Activated CD8-positive, alpha-beta memory T cell treated with anti-CD3 and anti-CD28 coated beads for 48 hours (primary cell): ENCODE results near the gene CIC.
"Not testable (repeated sequence)": the region's sequence is repeated elsewhere in the genome, so short reads cannot be mapped to it uniquely, and the experiment has no call there.

Experiments
- DNase-seq, 3 experiments: peaks; one replicate each; pipeline ENCODE4 v3.0.0-alpha.2; 2020; ENCODE audit warnings: low read depth in 2 of 3, low spot score in 2 of 3

CIC gene

DNA sequence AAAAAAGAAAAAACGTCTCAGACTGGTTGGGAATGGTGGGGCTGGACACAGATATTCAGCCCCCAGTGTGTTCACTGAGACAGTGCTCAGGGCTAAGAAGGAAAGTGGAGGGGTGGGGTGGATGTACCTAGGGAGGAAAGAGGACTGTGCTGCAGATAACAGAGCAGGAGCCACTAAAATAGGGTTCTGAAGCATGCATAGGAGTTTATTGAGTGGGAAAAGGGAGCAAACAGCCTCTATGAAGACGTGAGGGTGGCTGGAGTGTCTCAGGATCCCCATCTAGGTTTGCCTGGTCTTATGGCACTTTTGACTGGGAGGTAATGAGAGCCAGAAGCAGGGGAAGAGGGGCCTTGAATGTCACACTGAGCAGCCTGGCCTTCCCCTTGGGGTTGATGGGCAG, 59.8 kb downstream of the CIC start:
- no peak for DNase-seq

DNA sequence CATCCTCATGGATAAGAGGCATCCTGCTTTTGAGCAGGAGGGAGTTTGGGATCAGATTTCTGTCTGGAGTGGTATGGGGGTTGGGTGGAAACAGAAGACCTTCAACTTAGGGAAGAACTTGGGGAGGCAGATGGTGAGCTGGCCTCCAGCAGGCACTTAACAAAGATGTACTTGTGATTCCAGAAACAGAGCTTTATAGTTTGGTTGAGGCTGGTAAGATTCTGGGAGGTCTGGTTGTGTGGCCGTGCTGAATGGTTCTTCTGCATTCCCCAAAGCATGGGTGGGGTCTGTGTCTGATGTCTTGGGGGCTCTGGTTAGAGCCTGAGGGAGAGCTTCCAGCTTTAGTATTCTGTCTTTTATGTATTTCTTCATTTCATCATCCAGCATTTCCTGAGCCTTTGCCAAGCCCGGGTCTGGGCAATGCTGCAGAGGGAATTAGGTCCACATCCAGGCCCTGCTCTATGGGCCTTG, 61.2 kb downstream of the CIC start:
- no peak for DNase-seq

DNA sequence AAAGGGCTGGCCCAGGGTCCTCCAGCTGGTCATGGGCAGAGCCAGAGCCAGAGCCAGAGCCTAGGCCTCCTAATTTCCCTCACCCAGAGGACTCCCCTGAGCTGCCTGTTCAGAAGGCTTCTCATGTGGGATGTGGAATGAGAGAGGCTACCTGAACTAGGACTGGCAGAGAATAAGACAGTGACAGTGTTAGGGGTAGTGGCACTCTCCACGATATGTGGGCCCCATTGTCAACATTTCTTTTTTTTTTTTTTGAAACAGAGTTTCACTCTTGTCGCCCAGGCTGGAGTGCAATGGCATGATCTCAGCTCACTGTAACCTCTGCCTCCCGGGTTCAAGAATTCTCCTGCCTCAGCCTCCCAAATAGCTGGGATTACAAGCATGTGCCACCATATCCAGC, 62.3 kb downstream of the CIC start:
- not testable (repeated sequence) for DNase-seq

DNA sequence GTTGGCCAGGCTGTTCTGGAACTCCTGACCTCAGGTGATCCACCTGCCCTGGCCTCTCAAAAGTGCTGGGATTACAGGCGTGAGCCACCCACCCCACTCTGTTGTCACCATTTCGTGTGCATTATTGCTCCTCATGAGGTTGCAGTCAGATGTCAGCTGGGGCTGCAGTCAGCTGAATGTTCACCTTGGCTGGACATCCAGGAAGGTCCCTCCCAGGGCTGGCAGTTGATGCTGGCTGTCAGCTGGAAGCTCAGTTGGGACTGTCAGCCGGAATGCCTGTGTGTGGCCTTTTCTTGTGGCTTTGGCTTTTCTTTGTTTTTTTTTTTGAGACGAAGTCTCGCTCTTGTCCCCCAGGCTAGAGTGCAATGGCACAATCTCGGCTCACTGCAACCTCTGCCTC, 63.0 kb downstream of the CIC start:
- DNase-seq: no peak

DNA sequence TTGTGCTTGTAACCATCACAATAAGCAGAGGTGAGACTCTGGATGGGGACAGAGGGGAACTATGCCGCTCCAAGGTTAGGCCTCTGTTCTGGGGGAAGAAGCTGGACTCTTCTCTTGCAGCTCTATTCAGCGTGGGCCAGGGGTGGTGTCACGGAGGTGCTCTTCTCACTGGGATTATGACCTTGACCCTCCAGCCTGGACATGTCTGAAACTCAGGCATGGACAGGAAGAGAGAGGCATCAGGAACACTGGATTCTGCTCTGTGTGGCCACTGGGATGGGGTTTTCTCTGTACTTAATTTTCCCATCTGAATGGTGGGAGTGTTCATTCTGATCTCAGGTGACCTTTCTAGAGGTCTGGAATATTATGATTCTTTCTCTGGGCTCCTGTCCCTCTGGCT, 64.0 kb downstream of the CIC start:
- DNase-seq: no peak

DNA sequence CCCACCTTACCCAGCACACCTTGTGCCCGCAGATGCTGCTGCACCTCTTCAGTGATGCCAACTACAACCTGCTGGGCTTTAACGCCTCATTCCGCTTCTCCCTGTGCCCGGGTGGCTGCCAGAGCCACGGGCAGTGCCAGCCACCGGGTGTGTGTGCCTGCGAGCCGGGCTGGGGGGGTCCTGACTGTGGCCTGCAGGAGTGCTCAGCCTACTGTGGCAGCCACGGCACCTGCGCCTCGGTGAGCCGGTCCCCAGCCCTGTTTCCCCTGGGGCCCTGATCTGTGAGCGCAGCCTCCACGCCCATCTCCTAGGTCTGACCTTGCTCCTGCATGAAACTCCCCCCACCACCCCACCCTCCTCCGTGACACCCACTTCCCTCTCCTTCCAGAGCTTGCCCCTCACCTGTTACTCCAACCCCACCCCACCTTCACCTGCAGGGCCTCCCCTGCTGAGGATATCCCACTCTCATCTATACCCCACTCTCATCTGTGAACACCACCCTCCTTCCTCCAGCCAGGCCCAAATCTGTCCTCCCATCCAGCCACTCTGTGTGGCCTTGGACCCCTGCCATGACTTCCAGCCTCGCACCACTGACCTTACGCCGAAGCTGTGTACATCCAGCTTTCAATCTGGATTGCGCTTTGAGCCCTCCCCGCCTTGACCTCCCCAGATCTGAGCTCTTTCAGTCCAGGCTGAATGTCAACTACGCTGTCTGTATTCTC, 65.1 kb downstream of the CIC start:
- no peak for DNase-seq

DNA sequence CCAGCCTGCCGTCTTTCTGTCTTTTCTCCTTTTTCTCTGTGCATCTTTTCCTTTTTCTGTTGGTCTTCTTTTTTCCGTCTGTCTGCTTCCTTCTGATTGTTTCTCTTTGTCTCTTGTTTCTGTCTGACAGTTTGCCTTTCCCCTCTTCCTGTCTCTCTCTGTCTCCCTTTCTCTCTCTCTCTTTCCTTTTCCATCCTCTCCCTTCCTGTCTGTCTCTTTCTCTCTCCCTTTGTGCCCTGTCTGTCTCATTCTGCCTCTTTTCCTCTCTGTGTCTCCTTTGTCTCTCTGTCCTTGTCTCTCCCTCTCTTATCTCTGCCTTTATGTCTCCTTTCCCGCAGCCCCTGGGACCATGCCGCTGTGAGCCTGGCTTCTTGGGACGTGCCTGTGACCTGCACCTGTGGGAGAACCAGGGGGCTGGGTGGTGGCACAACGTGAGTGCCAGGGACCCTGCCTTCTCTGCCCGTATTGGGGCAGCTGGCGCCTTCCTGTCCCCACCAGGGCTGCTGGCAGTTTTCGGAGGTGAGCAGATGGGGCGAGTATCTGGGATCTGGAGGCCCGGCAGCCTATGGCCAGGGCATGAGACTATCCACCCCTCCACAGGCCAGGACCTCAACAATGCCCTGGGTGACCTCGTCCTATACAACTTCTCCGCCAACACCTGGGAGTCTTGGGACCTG, 65.8 kb downstream of the CIC start:
- no peak for DNase-seq

DNA sequence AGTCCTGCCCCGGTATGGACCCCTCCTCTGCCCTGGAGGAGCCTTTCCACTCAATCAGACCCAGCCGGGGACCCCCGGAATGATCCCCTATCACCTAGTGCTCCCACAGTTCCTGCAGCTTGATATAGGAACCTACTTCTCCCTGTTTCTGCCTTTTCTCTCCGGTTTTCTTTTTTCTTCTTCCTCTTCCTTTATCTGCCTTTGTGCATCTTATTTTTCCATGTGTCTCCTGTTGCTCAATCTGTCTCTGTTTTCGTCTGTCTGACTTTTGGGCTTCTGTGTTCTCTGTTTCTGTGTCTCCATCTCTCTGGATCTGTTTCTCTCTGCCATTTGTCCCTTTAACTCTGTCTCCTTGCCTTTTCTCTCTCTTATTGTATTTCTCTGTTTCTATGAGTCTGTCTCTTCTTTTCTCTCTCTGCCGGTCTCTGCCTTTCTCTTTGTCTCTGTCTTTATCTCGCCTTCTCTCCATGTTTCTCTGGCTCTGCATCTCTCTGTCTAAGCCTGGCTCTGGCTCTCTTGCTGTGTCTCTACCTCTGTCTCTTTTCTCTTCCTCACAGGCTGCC, 66.4 kb downstream of the CIC start:
- no peak for DNase-seq

DNA sequence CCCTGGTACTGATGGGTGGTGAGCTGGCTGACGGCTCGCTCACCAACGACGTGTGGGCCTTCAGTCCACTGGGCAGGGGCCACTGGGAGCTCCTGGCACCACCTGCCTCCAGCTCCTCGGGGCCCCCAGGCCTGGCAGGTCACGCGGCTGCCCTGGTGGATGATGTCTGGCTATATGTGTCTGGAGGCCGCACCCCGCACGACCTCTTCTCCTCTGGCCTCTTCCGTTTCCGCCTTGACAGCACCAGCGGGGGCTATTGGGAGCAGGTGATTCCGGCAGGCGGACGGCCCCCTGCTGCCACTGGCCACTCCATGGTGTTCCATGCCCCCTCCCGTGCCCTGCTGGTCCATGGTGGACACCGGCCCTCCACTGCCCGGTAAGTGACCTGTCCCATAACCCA, 66.9 kb downstream of the CIC start:
- DNase-seq: no peak

DNA sequence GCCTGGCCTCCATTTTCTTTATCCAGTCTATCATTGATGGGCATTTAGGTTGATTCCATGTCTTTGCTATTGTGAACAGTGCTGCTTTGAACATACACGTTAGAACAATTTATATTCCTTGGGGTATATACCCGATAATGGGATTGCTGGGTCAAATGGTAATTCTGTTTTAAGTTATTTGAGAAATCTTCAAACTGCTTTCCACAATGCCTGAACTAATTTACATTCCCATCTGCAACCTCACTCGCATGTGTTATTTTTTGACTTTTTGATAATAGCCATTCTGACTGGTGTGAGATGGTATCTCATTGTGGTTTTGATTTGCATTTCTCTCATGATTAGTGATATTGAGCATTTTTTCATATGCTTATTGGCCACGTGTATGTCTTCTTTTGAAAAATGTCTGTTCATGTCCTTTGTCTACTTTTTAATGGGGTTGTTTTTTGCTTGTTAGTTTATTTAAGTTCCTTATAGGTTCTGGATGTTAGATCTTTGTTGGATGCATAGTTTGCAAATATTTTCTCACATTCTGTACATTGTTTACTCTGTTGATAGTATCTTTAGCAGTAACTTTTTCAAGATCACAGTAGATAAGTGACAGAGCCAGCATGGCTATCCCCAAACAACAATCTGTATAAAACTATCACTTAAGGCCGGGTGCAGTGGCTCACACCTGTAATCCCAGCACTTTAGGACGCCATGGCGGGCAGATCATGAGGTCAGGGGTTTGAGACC, 70.2 kb downstream of the CIC start:
- DNase-seq: not testable (repeated sequence)

DNA sequence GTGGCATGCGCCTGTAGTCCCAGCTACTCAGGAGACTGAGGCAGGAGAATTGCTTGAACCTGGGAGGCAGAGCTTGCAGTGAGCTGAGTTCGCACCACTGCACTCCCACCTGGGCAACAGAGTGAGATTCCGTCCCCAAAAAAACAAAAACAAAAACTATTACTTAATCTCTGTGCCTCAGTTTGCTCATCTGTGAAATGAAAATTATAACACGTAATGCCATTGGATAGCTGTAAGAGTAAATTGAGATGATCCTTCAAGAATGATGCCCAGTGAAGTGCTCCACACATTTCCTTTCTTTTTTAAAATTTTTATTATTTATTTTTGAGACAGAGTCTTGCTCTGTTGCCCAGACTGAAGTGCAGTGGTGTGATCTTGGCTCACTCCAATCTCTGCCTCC, 70.9 kb downstream of the CIC start:
- DNase-seq: not testable (repeated sequence)

GRCh38 chr19:42343344-42344110, 74.5 kb downstream of the CIC start:
- no peak for DNase-seq

GRCh38 chr19:42344336-42344893, 75.4 kb downstream of the CIC start:
- no peak for DNase-seq
